CMK (cell line): ENCODE results near the gene ANXA2.

Source experiments
- DNase-seq: peaks from one replicate; pipeline ENCODE4 v3.0.0-alpha.2; 2010; ENCODE audit warnings: low read depth

Gene ANXA2

GRCh38 chr15:60387321-60387720 lies 10.5 kb downstream of the ANXA2 start:
- no peak for DNase-seq

- DNase-seq: no peak
These were observed 11.2 kb downstream of the ANXA2 start for GRCh38 chr15:60386615-60387014.

GRCh38 chr15:60385620-60386552 lies 11.9 kb downstream of the ANXA2 start:
- DNase-seq: no peak

- no peak for DNase-seq
These were observed 13.2 kb downstream of the ANXA2 start for GRCh38 chr15:60384526-60385126.

GRCh38 chr15:60384053-60384452 lies 13.7 kb downstream of the ANXA2 start:
- no peak for DNase-seq

GRCh38 chr15:60382773-60383674 lies 14.8 kb downstream of the ANXA2 start:
- DNase-seq: no peak

GRCh38 chr15:60381148-60381788 lies 16.5 kb downstream of the ANXA2 start:
- DNase-seq: no peak

GRCh38 chr15:60379525-60380274 lies 18.1 kb downstream of the ANXA2 start:
- no peak for DNase-seq

- DNase-seq: no peak
These were observed 18.6 kb downstream of the ANXA2 start for GRCh38 chr15:60379185-60379524.

- no peak for DNase-seq
These were observed 21.1 kb downstream of the ANXA2 start for GRCh38 chr15:60376677-60377095.

GRCh38 chr15:60375306-60375705 lies 22.5 kb downstream of the ANXA2 start:
- no peak for DNase-seq

GRCh38 chr15:60374628-60375081 lies 23.1 kb downstream of the ANXA2 start:
- no peak for DNase-seq

- no peak for DNase-seq
These were observed 23.6 kb downstream of the ANXA2 start for GRCh38 chr15:60374209-60374608.

- DNase-seq: no peak
These were observed 24.0 kb downstream of the ANXA2 start for GRCh38 chr15:60373745-60374144.

GRCh38 chr15:60373327-60373726 lies 24.5 kb downstream of the ANXA2 start:
- no peak for DNase-seq

GRCh38 chr15:60372756-60373155 lies 25.0 kb downstream of the ANXA2 start:
- no peak for DNase-seq

- no peak for DNase-seq
These were observed 25.6 kb downstream of the ANXA2 start for GRCh38 chr15:60372227-60372626.

- no peak for DNase-seq
These were observed 26.4 kb downstream of the ANXA2 start for GRCh38 chr15:60371175-60372051.

- DNase-seq: no peak
These were observed 27.0 kb downstream of the ANXA2 start for GRCh38 chr15:60370869-60371136.

- peak; percentile 14 for DNase-seq
These were observed 27.5 kb downstream of the ANXA2 start for GRCh38 chr15:60370105-60370868.
